Measurements from ENCODE around the gene GZMM. TPM values are rescaled to one million over a fixed set of nuclear protein-coding genes. Genes with fewer than 3 reads are reported as not detected.
"Not testable (repeated sequence)": the region's sequence is repeated elsewhere in the genome, so short reads cannot be mapped to it uniquely, and the experiment has no call there.

Gene GZMM
- total and polyA plus RNA-seq, 5 experiments from 2014 or later = 46.9 to 450 (median 228) TPM

DNA sequence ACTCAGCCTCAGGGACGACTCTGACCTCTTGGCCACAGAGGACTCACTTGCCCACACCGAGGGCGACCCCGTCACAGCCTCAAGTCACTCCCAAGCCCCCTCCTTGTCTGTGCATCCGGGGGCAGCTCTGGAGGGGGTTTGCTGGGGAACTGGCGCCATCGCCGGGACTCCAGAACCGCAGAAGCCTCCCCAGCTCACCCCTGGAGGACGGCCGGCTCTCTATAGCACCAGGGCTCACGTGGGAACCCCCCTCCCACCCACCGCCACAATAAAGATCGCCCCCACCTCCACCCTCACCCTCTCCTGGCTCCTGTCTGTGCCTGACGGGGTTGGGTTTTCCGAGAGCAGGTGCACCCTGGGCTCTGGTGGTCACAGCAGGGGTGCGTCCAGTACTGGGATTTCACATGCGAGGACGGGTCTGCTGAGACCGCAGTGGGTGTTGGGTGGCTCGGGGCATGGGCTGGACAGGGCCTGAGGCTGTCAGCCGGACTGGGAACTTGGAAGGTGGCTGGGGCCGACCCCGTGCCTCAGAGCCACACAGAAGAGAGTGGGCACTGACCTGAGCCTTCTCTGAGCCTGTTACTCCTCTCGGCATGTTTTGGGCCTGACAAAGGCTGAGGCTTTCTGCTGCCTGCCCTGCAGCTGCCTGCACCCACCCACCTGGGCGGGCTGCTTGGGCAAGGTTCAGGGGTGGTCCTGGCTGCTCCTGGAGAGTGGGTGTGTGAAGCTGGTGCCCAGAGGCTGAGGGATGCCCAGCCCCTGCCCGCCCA lies 39.5 kb downstream of the GZMM start:
- peaks cover 0 to 14% (median 0%) of the 10 kb centered on the region in 5 donors for H3K27me3 Mint-ChIP-seq
- DNase-seq (no peak), ATAC-seq (no peak)
- H3K4me1 Mint-ChIP-seq = peaks cover 4 to 12% (median 6%) of the 10 kb centered on the region in 4 donors
- no peaks in the 10 kb centered on the region for H3K9me3 Mint-ChIP-seq
- peak overlapping the region in 1 of 10 donors; percentile 85 for H3K27ac Mint-ChIP-seq
- no peak overlapping the region for H3K4me3 Mint-ChIP-seq
- H3K36me3 Mint-ChIP-seq = peaks cover 0 to 26% (median 5%) of the 10 kb centered on the region in 3 donors
- POLR2A ChIA-PET = interaction anchor here (1.2 to 1.4 kb wide), 2 partner anchors 10 to 55 kb away, joined by 3 to 4 read pairs; no protein-coding TSS in a partner anchor

DNA sequence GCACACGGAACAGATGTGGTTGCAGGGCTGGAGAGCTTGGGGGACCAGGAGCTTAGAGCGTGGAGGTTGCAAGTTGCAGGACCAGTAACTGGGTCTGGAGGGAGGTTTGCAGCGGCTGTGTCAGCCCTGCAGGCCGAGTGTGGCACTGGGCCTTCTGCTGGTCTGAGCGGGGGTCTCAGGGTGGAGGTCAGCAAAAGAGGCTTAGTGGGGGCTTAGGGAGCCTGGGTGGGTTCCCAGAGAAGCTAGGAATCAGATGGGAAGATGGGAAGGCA lies 40.1 kb downstream of the GZMM start:
- POLR2A ChIA-PET = interaction anchor here (0.7 to 1.4 kb wide), 4 partner anchors 11 to 382 kb away, joined by 3 to 4 read pairs (median 3); no protein-coding TSS in a partner anchor

DNA sequence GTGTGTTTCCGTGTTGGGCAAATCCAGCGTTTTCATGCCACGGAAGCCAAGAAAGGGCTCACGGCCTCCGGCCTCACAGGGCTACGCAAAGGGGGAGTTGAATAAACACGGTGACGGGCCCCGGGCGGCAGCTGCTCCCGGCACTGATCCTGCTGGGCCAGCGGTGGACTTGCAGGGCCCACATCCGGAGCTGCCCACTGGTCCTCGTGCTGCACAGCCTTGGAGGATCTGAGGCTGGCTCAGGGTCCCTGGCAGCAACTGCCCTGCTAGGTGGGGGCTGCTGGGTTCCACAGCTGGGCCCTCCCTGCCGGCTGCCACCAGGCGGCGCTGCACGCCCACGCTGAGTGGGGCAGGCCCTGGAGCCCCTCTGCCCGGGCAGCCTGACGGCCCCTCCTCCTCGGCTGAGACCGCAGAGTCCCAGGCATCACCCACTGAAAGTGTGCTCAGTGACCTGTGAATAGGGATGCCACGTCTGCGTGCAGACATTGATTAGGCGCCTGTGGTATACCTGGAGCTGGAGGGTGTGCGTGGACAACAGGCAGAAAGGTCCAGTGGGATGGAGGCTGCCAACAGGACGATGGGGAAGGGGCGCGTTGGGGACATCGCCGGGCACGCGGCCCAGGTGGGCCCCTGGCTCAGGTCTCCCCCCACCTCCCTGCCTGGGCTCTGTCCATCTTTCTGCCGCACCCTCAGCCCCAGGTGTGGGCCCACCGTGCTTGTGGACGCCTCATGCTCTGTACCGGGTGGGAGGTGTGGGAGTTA lies 40.6 kb downstream of the GZMM start:
- no peak overlapping the region for H3K4me3 Mint-ChIP-seq
- H3K27me3 Mint-ChIP-seq = peaks cover 0 to 20% (median 0%) of the 10 kb centered on the region in 5 donors
- POLR2A ChIA-PET = interaction anchor here (0.6 to 1.4 kb wide), 5 partner anchors 11 to 381 kb away, joined by 3 to 4 read pairs (median 3); no protein-coding TSS in a partner anchor
- DNase-seq (peak; percentile 50 to 80 (median 70)), ATAC-seq (peak; percentile 72 to 75)
- H3K4me1 Mint-ChIP-seq = peaks cover 4 to 16% (median 9%) of the 10 kb centered on the region in 4 donors
- H3K36me3 Mint-ChIP-seq = peaks cover 0 to 20% (median 5%) of the 10 kb centered on the region in 3 donors
- H3K27ac Mint-ChIP-seq = peak overlapping the region in 1 of 10 donors; percentile 85
- no peaks in the 10 kb centered on the region for H3K9me3 Mint-ChIP-seq

More for the DNA sequence above, 40.1 kb downstream of the GZMM start:
- H3K9me3 Mint-ChIP-seq = no peaks in the 10 kb centered on the region
- peaks cover 4 to 16% (median 7%) of the 10 kb centered on the region in 4 donors for H3K4me1 Mint-ChIP-seq
- peaks cover 0 to 23% (median 5%) of the 10 kb centered on the region in 3 donors for H3K36me3 Mint-ChIP-seq
- no peak overlapping the region for H3K4me3 Mint-ChIP-seq
- peaks cover 0 to 18% (median 0%) of the 10 kb centered on the region in 5 donors for H3K27me3 Mint-ChIP-seq
- H3K27ac Mint-ChIP-seq = peak overlapping the region in 1 of 10 donors; percentile 85
- ATAC-seq = no peak
- DNase-seq = no peak

DNA sequence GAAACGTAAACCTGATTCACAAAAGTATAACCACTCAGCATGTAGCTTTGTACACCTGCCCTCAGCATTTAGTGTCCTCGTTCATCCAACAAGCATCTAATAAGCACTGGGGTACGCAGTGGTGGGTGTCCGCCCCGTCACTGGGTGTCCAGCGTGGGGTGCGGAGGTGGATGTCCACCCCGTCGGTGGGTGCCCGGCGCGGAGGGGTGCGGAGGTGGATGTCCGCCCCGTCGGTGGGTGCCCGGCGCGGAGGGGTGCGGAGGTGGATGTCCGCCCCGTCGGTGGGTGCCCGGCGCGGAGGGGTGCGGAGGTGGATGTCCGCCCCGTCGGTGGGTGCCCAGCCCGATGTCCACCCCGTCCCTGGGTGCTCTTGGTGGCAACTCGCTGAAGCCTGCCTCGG lies 41.3 kb downstream of the GZMM start:
- Mint-ChIP-seq H3K36me3 (peaks cover 0 to 13% (median 5%) of the 10 kb centered on the region in 3 donors), H3K4me1 (peaks cover 4 to 16% (median 9%) of the 10 kb centered on the region in 4 donors), H3K27me3 (peaks cover 0 to 20% (median 0%) of the 10 kb centered on the region in 5 donors)
- DNase-seq, H3K4me3 Mint-ChIP-seq, H3K9me3 Mint-ChIP-seq, ATAC-seq, H3K27ac Mint-ChIP-seq: not testable (repeated sequence)
- POLR2A ChIA-PET = interaction anchor here (0.6 to 1.4 kb wide), 2 partner anchors 12 to 19 kb away, joined by 3 to 4 read pairs; no protein-coding TSS in a partner anchor

DNA sequence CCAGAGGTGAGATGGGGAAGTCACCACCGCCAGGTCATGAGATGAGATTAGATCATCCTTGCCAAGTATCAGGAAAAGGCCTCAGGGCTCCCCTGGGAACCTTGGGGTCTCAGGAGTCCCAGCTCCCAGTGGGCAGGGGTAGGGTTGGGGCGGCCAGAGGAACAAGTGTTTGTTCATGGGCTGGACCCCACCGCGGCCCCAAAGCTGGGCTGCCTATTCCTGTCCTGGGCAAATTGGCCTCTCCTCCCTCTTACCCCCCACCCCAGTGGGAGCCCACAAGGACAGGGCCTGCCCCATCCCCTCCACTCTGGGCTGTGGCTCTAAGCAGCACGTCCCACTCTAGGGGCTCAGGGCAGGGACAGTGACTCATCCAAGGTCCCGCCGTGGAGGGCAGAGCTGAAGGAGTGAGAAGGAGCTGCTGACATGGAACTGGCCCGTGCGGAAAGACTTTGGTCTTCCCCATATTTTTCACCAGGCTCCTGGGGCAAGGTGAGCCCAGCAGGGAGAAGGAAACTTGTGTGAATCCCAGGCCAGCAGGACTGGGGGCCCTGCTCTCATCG lies 41.8 kb downstream of the GZMM start:
- Mint-ChIP-seq H3K4me3 (no peak overlapping the region), H3K36me3 (peaks cover 0 to 12% (median 5%) of the 10 kb centered on the region in 3 donors), H3K27me3 (peaks cover 0 to 22% (median 0%) of the 10 kb centered on the region in 5 donors), H3K9me3 (no peaks in the 10 kb centered on the region), H3K27ac (peak overlapping the region in 1 of 10 donors; percentile 46), H3K4me1 (peaks cover 4 to 16% (median 10%) of the 10 kb centered on the region in 4 donors)
- POLR2A ChIA-PET = no interaction called here
- no peak for DNase-seq
- ATAC-seq = no peak

DNA sequence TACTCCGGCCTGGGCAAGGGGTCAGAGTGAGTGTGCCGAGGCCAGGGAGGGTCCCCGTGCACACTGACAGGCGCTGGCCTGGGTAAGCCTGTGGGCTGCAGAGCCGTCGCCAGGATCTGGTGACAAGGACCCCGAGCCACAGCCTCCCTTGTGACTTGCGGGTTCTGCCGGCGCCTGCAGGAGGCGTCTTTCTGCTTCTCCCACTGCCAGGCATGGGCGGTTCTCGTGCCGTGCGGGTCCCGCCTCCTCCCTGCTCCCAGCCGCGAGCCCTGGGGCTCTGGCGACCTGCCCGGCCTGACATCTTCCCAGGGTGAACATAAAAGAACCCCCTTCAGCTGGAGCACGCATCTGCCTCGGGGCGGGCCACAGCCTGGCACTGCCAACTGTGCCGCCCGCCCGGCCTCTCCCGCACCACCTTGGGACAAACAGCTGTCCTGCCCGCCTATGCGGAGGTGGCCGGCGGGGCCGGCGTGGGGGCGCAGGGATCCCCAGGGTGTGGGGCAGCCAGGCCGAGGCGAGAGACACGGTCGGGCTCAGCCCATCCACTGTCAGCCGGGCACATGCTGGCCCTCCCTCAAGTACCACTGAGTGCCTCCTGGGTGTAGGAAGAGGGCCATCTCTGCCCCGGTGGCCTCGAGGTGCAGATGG lies 44.4 kb downstream of the GZMM start:
- Mint-ChIP-seq H3K4me3 (peak overlapping the region in 7 of 10 donors; percentile 33 to 63 (median 46)), H3K9me3 (no peaks in the 10 kb centered on the region), H3K4me1 (peaks cover 4 to 17% (median 13%) of the 10 kb centered on the region in 4 donors), H3K27me3 (peaks cover 0 to 30% (median 0%) of the 10 kb centered on the region in 5 donors), H3K36me3 (peaks cover 0 to under 1% (median 0%) of the 10 kb centered on the region in 3 donors), H3K27ac (no peak overlapping the region)
- ATAC-seq (peak; percentile 58 to 70), DNase-seq (peak; percentile 34 to 82 (median 64))
- POLR2A ChIA-PET = interaction anchor here (0.7 to 1.6 kb wide), 4 partner anchors 11 to 77 kb away, joined by 3 to 4 read pairs (median 4); partner anchors contain the start of gene RNF126

DNA sequence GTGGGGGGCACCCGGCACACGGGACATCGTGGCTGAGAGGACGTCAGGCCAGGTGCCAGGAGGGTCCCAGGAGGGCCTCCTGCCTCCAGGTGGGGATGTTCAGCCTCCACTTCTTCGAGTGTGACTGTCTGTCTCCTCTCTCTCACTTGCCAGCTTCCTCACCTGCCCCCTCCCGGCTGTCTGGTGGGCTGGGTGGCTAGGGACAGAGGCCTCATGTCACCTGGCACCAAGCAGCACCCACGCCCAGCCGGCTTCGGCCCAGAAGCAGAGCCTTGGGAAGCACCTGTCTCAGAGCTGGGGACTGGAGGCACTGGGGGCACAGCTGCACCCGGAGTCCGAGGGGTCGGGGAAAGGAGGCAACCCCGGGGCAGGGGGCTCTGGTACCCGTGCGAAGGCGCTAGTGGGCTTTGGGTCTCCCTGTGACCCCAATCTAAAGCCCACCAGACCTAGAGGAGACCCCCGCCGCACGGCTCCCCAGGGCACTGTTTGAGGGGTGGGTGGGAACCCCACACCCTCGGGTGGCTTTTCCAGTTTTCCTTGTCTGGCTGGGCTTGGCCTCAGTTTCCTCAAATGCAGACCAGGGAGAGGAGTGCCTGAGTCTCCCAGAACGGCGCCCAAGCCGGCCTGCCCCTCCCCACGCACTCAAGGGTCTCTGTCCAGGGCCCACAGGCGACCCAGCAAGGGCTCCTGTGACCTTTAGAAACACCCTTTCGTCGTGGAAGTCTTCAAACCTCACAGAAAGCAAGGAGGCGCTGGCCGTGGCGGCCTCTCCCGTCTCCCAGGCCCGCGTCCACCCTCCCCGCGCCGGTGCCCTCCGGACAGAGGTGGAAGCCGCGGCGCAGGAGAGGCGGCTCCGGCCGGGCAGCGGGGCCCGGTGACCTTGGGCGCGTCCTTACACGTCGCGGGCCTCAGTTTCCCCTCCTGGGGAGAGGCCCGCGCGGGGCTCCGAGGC lies 45.2 kb downstream of the GZMM start:
- peak in 2 of 10 donors; percentile 34 to 35 for DNase-seq
- Mint-ChIP-seq H3K36me3 (no peaks in the 10 kb centered on the region), H3K4me1 (peaks cover 1 to 14% (median 10%) of the 10 kb centered on the region in 4 donors), H3K27me3 (peaks cover 0 to 36% (median 0%) of the 10 kb centered on the region in 5 donors), H3K4me3 (peak overlapping the region; percentile 24 to 68 (median 54)), H3K27ac (no peak overlapping the region), H3K9me3 (no peaks in the 10 kb centered on the region)
- POLR2A ChIA-PET = interaction anchor here (0.5 to 1.6 kb wide), 5 partner anchors 12 to 78 kb away, joined by 3 to 4 read pairs (median 3); partner anchors contain the start of gene RNF126
- ATAC-seq = peak; percentile 15 to 31

DNA sequence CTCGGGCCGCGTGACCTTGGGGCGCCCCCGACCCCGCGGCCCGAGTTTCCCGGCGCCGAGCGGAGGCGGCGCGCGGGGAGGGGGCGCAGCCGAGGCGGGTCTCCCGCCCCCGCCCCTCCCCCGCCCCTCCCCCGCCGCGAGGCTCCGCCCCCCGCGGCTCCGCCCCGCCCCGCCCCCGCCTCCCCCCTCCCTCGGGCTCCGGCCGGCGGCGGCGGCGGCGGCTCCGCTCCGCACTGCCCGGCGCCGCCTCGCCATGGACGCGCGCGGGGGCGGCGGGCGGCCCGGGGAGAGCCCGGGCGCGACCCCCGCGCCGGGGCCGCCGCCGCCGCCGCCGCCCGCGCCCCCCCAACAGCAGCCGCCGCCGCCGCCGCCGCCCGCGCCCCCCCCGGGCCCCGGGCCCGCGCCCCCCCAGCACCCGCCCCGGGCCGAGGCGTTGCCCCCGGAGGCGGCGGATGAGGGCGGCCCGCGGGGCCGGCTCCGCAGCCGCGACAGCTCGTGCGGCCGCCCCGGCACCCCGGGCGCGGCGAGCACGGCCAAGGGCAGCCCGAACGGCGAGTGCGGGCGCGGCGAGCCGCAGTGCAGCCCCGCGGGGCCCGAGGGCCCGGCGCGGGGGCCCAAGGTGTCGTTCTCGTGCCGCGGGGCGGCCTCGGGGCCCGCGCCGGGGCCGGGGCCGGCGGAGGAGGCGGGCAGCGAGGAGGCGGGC lies 46.0 kb downstream of the GZMM start, which contains the start of gene HCN2:
HCN2 (plus strand) TSS at position 189 of the 703 bp plus-strand sequence; CDS start at position 254, 65 bp downstream.
- peak; percentile 4 to 24 for ATAC-seq
- peaks cover 0 to 36% (median 0%) of the 10 kb centered on the region in 5 donors for H3K27me3 Mint-ChIP-seq

DNA sequence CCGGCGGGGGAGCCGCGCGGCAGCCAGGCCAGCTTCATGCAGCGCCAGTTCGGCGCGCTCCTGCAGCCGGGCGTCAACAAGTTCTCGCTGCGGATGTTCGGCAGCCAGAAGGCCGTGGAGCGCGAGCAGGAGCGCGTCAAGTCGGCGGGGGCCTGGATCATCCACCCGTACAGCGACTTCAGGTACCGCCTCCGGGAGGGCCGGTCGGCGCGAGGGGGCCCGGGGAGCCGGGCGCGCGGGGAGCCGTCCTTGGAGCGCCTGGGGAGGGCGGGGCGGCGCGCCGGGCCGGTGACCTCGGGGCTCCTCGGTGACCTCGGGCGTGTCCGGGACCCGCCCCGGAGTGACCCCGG lies 46.5 kb downstream of the GZMM start:
- H3K4me1 Mint-ChIP-seq = peaks cover 1 to 13% (median 10%) of the 10 kb centered on the region in 4 donors
- no peak overlapping the region for H3K27ac Mint-ChIP-seq
- POLR2A ChIA-PET = interaction anchor here (0.6 kb wide), 1 partner anchor 58 kb away, joined by 3 read pairs; no protein-coding TSS in a partner anchor
- peak; percentile 48 to 54 for ATAC-seq
- no peaks in the 10 kb centered on the region for H3K36me3 Mint-ChIP-seq
- DNase-seq = peak in 6 of 10 donors; percentile 25 to 44 (median 37)
- peaks cover 0 to 36% (median 0%) of the 10 kb centered on the region in 5 donors for H3K27me3 Mint-ChIP-seq
- H3K4me3 Mint-ChIP-seq = peak overlapping the region in 5 of 10 donors; percentile 42 to 66 (median 63)
- H3K9me3 Mint-ChIP-seq = no peaks in the 10 kb centered on the region

More for the DNA sequence above, 46.0 kb downstream of the GZMM start, which contains the start of gene HCN2:
- no peak for DNase-seq
- Mint-ChIP-seq H3K27ac (no peak within 1 kb of the TSS), H3K9me3 (no peaks in the 10 kb centered on the region), H3K4me1 (peaks cover 1 to 13% (median 10%) of the 10 kb centered on the region in 4 donors), H3K4me3 (peak within 1 kb of the TSS; percentile 42 to 68 (median 54)), H3K36me3 (no peaks in the 10 kb centered on the region)
- POLR2A ChIA-PET = interaction anchor here (0.6 kb wide), 1 partner anchor 58 kb away, joined by 3 read pairs; no protein-coding TSS in a partner anchor

DNA sequence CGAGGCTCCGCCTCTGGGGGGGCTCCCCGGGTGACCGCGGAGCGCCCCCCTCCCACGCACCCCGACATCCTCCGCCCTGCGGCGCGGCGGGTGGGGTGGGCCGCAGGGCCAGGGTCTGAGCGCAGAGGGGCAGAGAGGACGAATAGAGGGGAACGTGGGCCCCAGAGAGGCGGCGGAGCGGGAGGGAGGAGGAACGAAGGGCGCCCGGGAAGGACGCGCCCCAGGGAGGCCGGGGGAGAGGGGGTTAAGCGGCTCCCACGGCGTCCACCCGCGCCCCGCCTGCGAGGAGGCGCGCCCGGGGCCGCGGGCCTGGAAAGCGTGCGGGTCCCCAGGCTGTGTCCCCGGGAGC lies 46.9 kb downstream of the GZMM start:
- POLR2A ChIA-PET = no interaction called here
- Mint-ChIP-seq H3K4me3 (peak overlapping the region in 1 of 10 donors; percentile 49), H3K27ac (no peak overlapping the region), H3K4me1 (peaks cover 1 to 13% (median 10%) of the 10 kb centered on the region in 4 donors), H3K27me3 (peaks cover 0 to 36% (median 0%) of the 10 kb centered on the region in 5 donors), H3K9me3 (no peaks in the 10 kb centered on the region), H3K36me3 (no peaks in the 10 kb centered on the region)
- no peak for DNase-seq
- no peak for ATAC-seq
